Esophagus muscularis mucosa (tissue), 4 donors: Measurements from ENCODE around the gene CLTC. TPM values are rescaled to one million over a fixed set of nuclear protein-coding genes. Genes with fewer than 3 reads are reported as not detected.

Experiments used
- DNase-seq: peaks from one replicate; pipeline ENCODE4 v3.0.0-alpha.2; 2017; ENCODE audit errors: extremely low spot score
- H3K27ac ChIP-seq, 4 donors: fragments of 200-600 bp; sonication (generic); replicated peaks in 1 of 4; 1 replicate in 3 of 4; 2 replicates in 1 of 4; pipeline ENCODE4 v1.5.1; 2016 to 2019; ENCODE audit warnings: mild to moderate bottlenecking in 1 of 4
- H3K27me3 ChIP-seq, 4 donors: fragments of 200-600 bp; sonication (generic); one replicate each; pipeline versions ENCODE4 v1.5.1 to v1.6.0; 2016 to 2019
- H3K36me3 ChIP-seq, 4 donors: fragments of 200-600 bp; sonication (generic); one replicate each; pipeline ENCODE4 v1.5.1; 2016 to 2019
- H3K4me1 ChIP-seq, 4 donors: fragments of 200-600 bp; sonication (generic); one replicate each; pipeline ENCODE4 v1.5.1; 2016 to 2019
- H3K4me3 ChIP-seq, 4 donors: fragments of 200-600 bp; sonication (generic); 1 replicate in 2 of 4; 2 replicates in 2 of 4; pipeline ENCODE4 v1.5.1; 2016 to 2019; ENCODE audit warnings: mild to moderate bottlenecking in 4 of 4, moderate library complexity in 1 of 4
- H3K9me3 ChIP-seq, 4 donors: fragments of 200-600 bp; sonication (generic); 1 replicate in 3 of 4; 2 replicates in 1 of 4; pipeline ENCODE4 v1.5.1; 2016 to 2019
- CTCF ChIP-seq, 3 experiments: fragments of 200-600 bp in 2 of 3; fragments of 450-650 bp in 1 of 3; sonication (generic) in 2 of 3; IDR thresholded peaks; one replicate each; pipeline ENCODE4 v1.5.1; 2017 to 2019; ENCODE audit warnings: antibody characterized with exemption in 3 of 3, mild to moderate bottlenecking in 2 of 3, moderate library complexity in 1 of 3
- EP300 ChIP-seq: sonication (generic); formaldehyde crosslinking; IDR thresholded peaks from one replicate; pipeline ENCODE4 v1.6.1; 2017; ENCODE audit warnings: antibody characterized with exemption
- POLR2A ChIP-seq: fragments of 450-650 bp; IDR thresholded peaks from one replicate; pipeline ENCODE4 v1.6.1; 2017; ENCODE audit warnings: antibody characterized with exemption, moderate library complexity, mild to moderate bottlenecking, low read depth
- POLR2AphosphoS5 ChIP-seq, 2 donors: sonication (generic); formaldehyde crosslinking; IDR thresholded peaks; one replicate each; pipeline ENCODE4 v1.6.1; 2017; ENCODE audit warnings: antibody characterized with exemption in 2 of 2
- WGBS: methylation state at CpG from one replicate; pipeline ENCODE4 v1.1.5; 2018; 5-methylcytosine and 5-hydroxymethylcytosine counted together
- intact Hi-C: fragments of 100-400 bp; cut with DNase I; formaldehyde crosslinking; loops from one replicate; pipeline ENCODE4 v1.15.1; 2023
- total RNA-seq, 4 donors: library from RNA; depleted of rRNA; stranded (reverse); fragments of >200 nt; gene quantifications; one replicate each; pipeline versions ENCODE4 v1.1.0 to v1.2.1, GENCODE V29; 2016

Gene CLTC
- total RNA-seq, 4 donors from 2014 or later = 206 to 283 (median 252) TPM

GRCh38 chr17:59678918-59679317 lies 59.2 kb downstream of the CLTC start:
- intact Hi-C loops = no loop called here
- Histone ChIP-seq H3K9me3 (no peaks in the 10 kb centered on the region), H3K4me1 (peaks cover 0 to 11% (median 6%) of the 10 kb centered on the region in 4 donors), H3K27ac (peak overlapping the region in 1 of 4 donors; percentile 7), H3K36me3 (peaks cover 55 to 100% (median 98%) of the 10 kb centered on the region in 4 donors), H3K27me3 (no peaks in the 10 kb centered on the region), H3K4me3 (no peak overlapping the region)
- WGBS = 98% methylated on average over 2 of the region's 2 CpGs
- DNase-seq = no peak
- no peak for TF ChIP-seq EP300
- TF ChIP-seq POLR2A = no peak
- TF ChIP-seq POLR2AphosphoS5 (IDR thresholded peaks at IDR 0.05) = no peak
- TF ChIP-seq CTCF (IDR thresholded peaks at IDR 0.05) = no peak

- H3K27ac ChIP-seq = peak overlapping the region in 1 of 4 donors; percentile 5
- H3K9me3 ChIP-seq = no peaks in the 10 kb centered on the region
- H3K4me3 ChIP-seq = no peak overlapping the region
- DNase-seq = no peak
- H3K36me3 ChIP-seq = peaks cover 45 to 100% (median 96%) of the 10 kb centered on the region in 4 donors
- TF ChIP-seq CTCF (IDR thresholded peaks at IDR 0.05) = no peak
- no peak for TF ChIP-seq EP300
- no peak for TF ChIP-seq POLR2AphosphoS5 (IDR thresholded peaks at IDR 0.05)
- TF ChIP-seq POLR2A = no peak
- intact Hi-C loops = no loop called here
- no peaks in the 10 kb centered on the region for H3K27me3 ChIP-seq
- WGBS = 61% methylated on average over 4 of the region's 4 CpGs
- peaks cover 0 to 11% (median 6%) of the 10 kb centered on the region in 4 donors for H3K4me1 ChIP-seq
Measured at GRCh38 chr17:59680314-59680713, 60.6 kb downstream of the CLTC start.

- Histone ChIP-seq H3K9me3 (no peaks in the 10 kb centered on the region), H3K4me1 (peaks cover 0 to 23% (median 16%) of the 10 kb centered on the region in 4 donors), H3K27ac (no peak overlapping the region), H3K27me3 (no peaks in the 10 kb centered on the region), H3K36me3 (peaks cover 38 to 100% (median 95%) of the 10 kb centered on the region in 4 donors), H3K4me3 (no peak overlapping the region)
- intact Hi-C loops = no loop called here
- no peak for DNase-seq
- TF ChIP-seq POLR2AphosphoS5 (IDR thresholded peaks at IDR 0.05) (no peak), CTCF (IDR thresholded peaks at IDR 0.05) (no peak), POLR2A (no peak), EP300 (no peak)
Measured at GRCh38 chr17:59683283-59683682, 63.6 kb downstream of the CLTC start.

GRCh38 chr17:59684967-59685366 lies 65.3 kb downstream of the CLTC start:
- Histone ChIP-seq H3K27me3 (no peaks in the 10 kb centered on the region), H3K9me3 (no peaks in the 10 kb centered on the region), H3K27ac (no peak overlapping the region), H3K4me1 (peaks cover 0 to 22% (median 14%) of the 10 kb centered on the region in 4 donors), H3K36me3 (peaks cover 38 to 100% (median 88%) of the 10 kb centered on the region in 4 donors), H3K4me3 (no peak overlapping the region)
- WGBS = 91% methylated on average over 6 of the region's 6 CpGs
- TF ChIP-seq CTCF (IDR thresholded peaks at IDR 0.05) (no peak), POLR2AphosphoS5 (IDR thresholded peaks at IDR 0.05) (no peak), EP300 (no peak), POLR2A (no peak)
- intact Hi-C loops = no loop called here
- DNase-seq = no peak

- Histone ChIP-seq H3K27ac (no peak overlapping the region), H3K36me3 (peaks cover 31 to 100% (median 88%) of the 10 kb centered on the region in 4 donors), H3K9me3 (no peaks in the 10 kb centered on the region), H3K4me3 (no peak overlapping the region), H3K4me1 (peaks cover 0 to 14% (median 11%) of the 10 kb centered on the region in 4 donors), H3K27me3 (no peaks in the 10 kb centered on the region)
- intact Hi-C loops = no loop called here
- TF ChIP-seq POLR2A (no peak), EP300 (no peak), POLR2AphosphoS5 (IDR thresholded peaks at IDR 0.05) (no peak), CTCF (IDR thresholded peaks at IDR 0.05) (no peak)
- WGBS = 78% methylated on average over 1 of the region's 1 CpG
- DNase-seq = no peak
Measured at GRCh38 chr17:59688008-59688407, 68.3 kb downstream of the CLTC start.
